Activated CD8-positive, alpha-beta T cell treated with anti-CD3 and anti-CD28 coated beads for 36 hours (primary cell): Measurements from ENCODE around the gene BMPR2. TPM values are rescaled to one million over a fixed set of nuclear protein-coding genes. Genes with fewer than 3 reads are reported as not detected.

Experiments
- ATAC-seq: fragments of 200-7000 bp; cut with Tn5 transposase; one replicate; pipeline ENCODE4 v1.10.0; 2021; ENCODE audit warnings: mild to moderate bottlenecking, moderate library complexity
- CTCF ChIA-PET: fragments of 350-600 bp; sonication (Branson Sonifier 250); formaldehyde crosslinking; loops from one replicate; lab custom pipeline; 2021; ENCODE audit warnings: antibody characterized with exemption; lab: Charles Lee
- POLR2A ChIA-PET: fragments of 350-600 bp; sonication (Branson Sonifier 250); formaldehyde crosslinking; loops from one replicate; lab custom pipeline; 2021; ENCODE audit warnings: antibody characterized with exemption; lab: Charles Lee
- DNase-seq: peaks from one replicate; pipeline ENCODE4 v3.0.0-alpha.2; 2020
- H3K27ac Mint-ChIP-seq: one replicate; pipeline ENCODE4 v1.8.0; 2021; ENCODE audit warnings: mild to moderate bottlenecking, mixed read lengths
- H3K27me3 Mint-ChIP-seq: one replicate; pipeline ENCODE4 v1.8.0; 2021; ENCODE audit warnings: mixed read lengths
- H3K36me3 Mint-ChIP-seq: one replicate; pipeline ENCODE4 v1.8.0; 2021; ENCODE audit warnings: low read depth, mixed read lengths
- H3K4me1 Mint-ChIP-seq: one replicate; pipeline ENCODE4 v1.8.0; 2021; ENCODE audit warnings: low read depth, mixed read lengths
- H3K4me3 Mint-ChIP-seq: one replicate; pipeline ENCODE4 v1.8.0; 2021; ENCODE audit warnings: mild to moderate bottlenecking, moderate library complexity, mixed read lengths
- H3K9me3 Mint-ChIP-seq: one replicate; pipeline ENCODE4 v1.8.0; 2021; ENCODE audit warnings: mixed read lengths
- CTCF ChIP-seq: fragments of 200-600 bp; IDR thresholded peaks from one replicate; pipeline ENCODE4 v1.8.0; 2022; ENCODE audit warnings: antibody characterized with exemption, mild to moderate bottlenecking
- intact Hi-C: fragments of 100-400 bp; cut with micrococcal nuclease; formaldehyde crosslinking; loops from one replicate; pipeline ENCODE4 v1.10.0; 2022
- total RNA-seq, 2 experiments: library from RNA; stranded (reverse); gene quantifications; one replicate each; pipeline ENCODE4 v1.2.3, GENCODE V29; 2021

BMPR2 gene
- total RNA-seq, 2 experiments from 2014 or later = 7.1 to 7.7 TPM

- H3K4me1 Mint-ChIP-seq = peaks cover 12% of the 10 kb centered on the region
- DNase-seq = peak; percentile 83
- H3K9me3 Mint-ChIP-seq = peaks cover 3% of the 10 kb centered on the region
- no peaks in the 10 kb centered on the region for H3K36me3 Mint-ChIP-seq
- peak overlapping the region; percentile 26 for H3K4me3 Mint-ChIP-seq
- ChIA-PET CTCF (interaction anchor here (0.6 to 2.8 kb wide), 57 partner anchors 9 to 566 kb away, joined by 3 to 56 read pairs (median 4); partner anchors contain the start of genes FAM117B, ICA1L and WDR12), POLR2A (interaction anchor here (0.6 to 1.9 kb wide), 5 partner anchors 22 to 282 kb away, joined by 3 to 6 read pairs (median 4); partner anchors contain the start of gene FAM117B)
- no peaks in the 10 kb centered on the region for H3K27me3 Mint-ChIP-seq
- intact Hi-C loops = loop anchor here (5.0 kb wide), 2 partner anchors 38 to 283 kb away; partner anchors contain the start of gene ICA1L
- peak; percentile 99 for ATAC-seq
- peak; percentile 81 for TF ChIP-seq CTCF
- peak overlapping the region; percentile 75 for H3K27ac Mint-ChIP-seq
Observed at GRCh38 chr2:202588647-202589581, 212.8 kb downstream of the BMPR2 start.

GRCh38 chr2:202589582-202589949 is 213.4 kb downstream of the BMPR2 start:
- Mint-ChIP-seq H3K4me3 (no peak overlapping the region), H3K27me3 (no peaks in the 10 kb centered on the region), H3K36me3 (no peaks in the 10 kb centered on the region), H3K27ac (no peak overlapping the region), H3K4me1 (peaks cover 10% of the 10 kb centered on the region), H3K9me3 (no peaks in the 10 kb centered on the region)
- DNase-seq (no peak), ATAC-seq (no peak)
- ChIA-PET CTCF (interaction anchor here (0.6 to 2.8 kb wide), 27 partner anchors 11 to 566 kb away, joined by 3 to 56 read pairs (median 6); partner anchors contain the start of genes FAM117B, ICA1L and WDR12), POLR2A (interaction anchor here (0.8 to 1.9 kb wide), 4 partner anchors 21 to 483 kb away, joined by 3 to 6 read pairs (median 4); partner anchors contain the start of gene FAM117B)
- no peak for TF ChIP-seq CTCF
- intact Hi-C loops = loop anchor here (5.0 kb wide), 2 partner anchors 38 to 283 kb away; partner anchors contain the start of gene ICA1L

- no peak overlapping the region for H3K4me3 Mint-ChIP-seq
- H3K27ac Mint-ChIP-seq = no peak overlapping the region
- ATAC-seq (no peak), DNase-seq (no peak)
- ChIA-PET CTCF (interaction anchor here (1.2 kb wide), 1 partner anchor 46 kb away, joined by 3 read pairs; no protein-coding TSS in a partner anchor), POLR2A (interaction anchor here (0.9 kb wide), 1 partner anchor 43 kb away, joined by 3 read pairs; no protein-coding TSS in a partner anchor)
- H3K27me3 Mint-ChIP-seq = no peaks in the 10 kb centered on the region
- H3K4me1 Mint-ChIP-seq = peaks cover 16% of the 10 kb centered on the region
- intact Hi-C loops = no loop called here
- no peak for TF ChIP-seq CTCF
- H3K36me3 Mint-ChIP-seq = no peaks in the 10 kb centered on the region
- H3K9me3 Mint-ChIP-seq = no peaks in the 10 kb centered on the region
Observed at GRCh38 chr2:202592566-202592965, 216.4 kb downstream of the BMPR2 start.

GRCh38 chr2:202599105-202599504 is 223.0 kb downstream of the BMPR2 start:
- no peak for TF ChIP-seq CTCF
- intact Hi-C loops = no loop called here
- H3K27ac Mint-ChIP-seq = no peak overlapping the region
- DNase-seq (no peak), ATAC-seq (no peak)
- no peaks in the 10 kb centered on the region for H3K36me3 Mint-ChIP-seq
- peaks cover 12% of the 10 kb centered on the region for H3K4me1 Mint-ChIP-seq
- H3K27me3 Mint-ChIP-seq = no peaks in the 10 kb centered on the region
- ChIA-PET POLR2A (interaction anchor here (1.1 kb wide), 1 partner anchor 11 kb away, joined by 3 read pairs; no protein-coding TSS in a partner anchor), CTCF (interaction anchor here (0.7 to 6.6 kb wide), 4 partner anchors 8 to 272 kb away, joined by 3 to 56 read pairs (median 3); no protein-coding TSS in a partner anchor)
- H3K4me3 Mint-ChIP-seq = no peak overlapping the region
- no peaks in the 10 kb centered on the region for H3K9me3 Mint-ChIP-seq
